ENCODE results near the gene DTX2.
"Not testable (repeated sequence)": the region's sequence is repeated elsewhere in the genome, so short reads cannot be mapped to it uniquely, and the experiment has no call there.

The DTX2 gene

GRCh38 chr7:76443846-76444245 lies 17.7 kb upstream of the DTX2 start:
- not testable (repeated sequence) for H3K36me3 ChIP-seq (ENCODE audit: control insufficient read depth in 1 of 2, insufficient read depth in 2 of 2, low read length in 2 of 2); H3K27ac ChIP-seq (ENCODE audit: low read depth, low read length); H3K9ac ChIP-seq (ENCODE audit: low read depth in 1 of 2, low read length in 2 of 2); H3K4me3 ChIP-seq (ENCODE audit: low read depth in 1 of 2, low read length in 2 of 2); H3K27me3 ChIP-seq (ENCODE audit: control insufficient read depth in 1 of 2, insufficient read depth in 2 of 2, low read length in 2 of 2); H3K4me1 ChIP-seq (ENCODE audit: control insufficient read depth in 1 of 2, insufficient read depth in 2 of 2, low read length in 2 of 2); H3K9me3 ChIP-seq (ENCODE audit: control insufficient read depth in 1 of 2, low read length in 2 of 2)

GRCh38 chr7:76445577-76446008 lies 15.9 kb upstream of the DTX2 start:
- not testable (repeated sequence) for H3K4me1 ChIP-seq (ENCODE audit: control insufficient read depth in 1 of 2, insufficient read depth in 2 of 2, low read length in 2 of 2); H3K36me3 ChIP-seq (ENCODE audit: control insufficient read depth in 1 of 2, insufficient read depth in 2 of 2, low read length in 2 of 2); H3K27me3 ChIP-seq (ENCODE audit: control insufficient read depth in 1 of 2, insufficient read depth in 2 of 2, low read length in 2 of 2); H3K9me3 ChIP-seq (ENCODE audit: control insufficient read depth in 1 of 2, low read length in 2 of 2); H3K27ac ChIP-seq (ENCODE audit: low read depth, low read length); H3K4me3 ChIP-seq (ENCODE audit: low read depth in 1 of 2, low read length in 2 of 2); H3K9ac ChIP-seq (ENCODE audit: low read depth in 1 of 2, low read length in 2 of 2)

GRCh38 chr7:76457017-76457416 lies 4.5 kb upstream of the DTX2 start:
- not testable (repeated sequence) for H3K36me3 ChIP-seq (ENCODE audit: control insufficient read depth in 1 of 2, insufficient read depth in 2 of 2, low read length in 2 of 2); H3K4me1 ChIP-seq (ENCODE audit: control insufficient read depth in 1 of 2, insufficient read depth in 2 of 2, low read length in 2 of 2); H3K27me3 ChIP-seq (ENCODE audit: control insufficient read depth in 1 of 2, insufficient read depth in 2 of 2, low read length in 2 of 2); H3K27ac ChIP-seq (ENCODE audit: low read depth, low read length); H3K9ac ChIP-seq (ENCODE audit: low read depth in 1 of 2, low read length in 2 of 2); H3K9me3 ChIP-seq (ENCODE audit: control insufficient read depth in 1 of 2, low read length in 2 of 2); H3K4me3 ChIP-seq (ENCODE audit: low read depth in 1 of 2, low read length in 2 of 2)

- H3K9me3 ChIP-seq (ENCODE audit: control insufficient read depth in 1 of 2, low read length in 2 of 2); H3K9ac ChIP-seq (ENCODE audit: low read depth in 1 of 2, low read length in 2 of 2); H3K27ac ChIP-seq (ENCODE audit: low read depth, low read length); H3K36me3 ChIP-seq (ENCODE audit: control insufficient read depth in 1 of 2, insufficient read depth in 2 of 2, low read length in 2 of 2); H3K27me3 ChIP-seq (ENCODE audit: control insufficient read depth in 1 of 2, insufficient read depth in 2 of 2, low read length in 2 of 2); H3K4me1 ChIP-seq (ENCODE audit: control insufficient read depth in 1 of 2, insufficient read depth in 2 of 2, low read length in 2 of 2); H3K4me3 ChIP-seq (ENCODE audit: low read depth in 1 of 2, low read length in 2 of 2): not testable (repeated sequence)
Measured at GRCh38 chr7:76458504-76458903, 3.0 kb upstream of the DTX2 start.

- not testable (repeated sequence) for H3K4me1 ChIP-seq (ENCODE audit: control insufficient read depth in 1 of 2, insufficient read depth in 2 of 2, low read length in 2 of 2); H3K27ac ChIP-seq (ENCODE audit: low read depth, low read length); H3K4me3 ChIP-seq (ENCODE audit: low read depth in 1 of 2, low read length in 2 of 2); H3K36me3 ChIP-seq (ENCODE audit: control insufficient read depth in 1 of 2, insufficient read depth in 2 of 2, low read length in 2 of 2); H3K9ac ChIP-seq (ENCODE audit: low read depth in 1 of 2, low read length in 2 of 2); H3K9me3 ChIP-seq (ENCODE audit: control insufficient read depth in 1 of 2, low read length in 2 of 2); H3K27me3 ChIP-seq (ENCODE audit: control insufficient read depth in 1 of 2, insufficient read depth in 2 of 2, low read length in 2 of 2)
Measured at GRCh38 chr7:76460767-76461166, 742 bp upstream of the DTX2 start.

- H3K36me3 ChIP-seq (ENCODE audit: control insufficient read depth in 1 of 2, insufficient read depth in 2 of 2, low read length in 2 of 2): not testable (repeated sequence)
Measured at GRCh38 chr7:76462271-76462882, 868 bp downstream of the DTX2 start.

DNA sequence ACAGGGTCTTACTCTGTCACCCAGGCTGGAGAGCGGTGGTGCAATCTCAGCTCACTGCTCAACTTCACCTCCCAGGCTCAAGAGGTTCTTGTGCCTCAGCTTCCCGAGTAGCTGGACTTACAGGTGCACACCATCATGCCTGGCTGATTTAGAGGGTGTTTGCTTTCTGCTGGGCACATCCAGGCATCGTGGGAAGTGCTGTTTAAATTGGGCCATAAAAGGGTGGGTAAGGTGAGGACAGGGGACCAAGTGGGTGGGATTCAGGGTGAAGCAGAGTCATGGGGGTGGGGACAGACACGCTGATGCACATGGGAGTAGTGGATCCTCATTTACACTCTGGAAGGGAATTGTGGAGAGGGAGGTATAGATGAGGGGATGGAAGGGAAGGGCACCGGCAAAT lies 3.5 kb downstream of the DTX2 start:
- H3K27me3 ChIP-seq (ENCODE audit: control insufficient read depth in 1 of 2, insufficient read depth in 2 of 2, low read length in 2 of 2); H3K4me1 ChIP-seq (ENCODE audit: control insufficient read depth in 1 of 2, insufficient read depth in 2 of 2, low read length in 2 of 2); H3K36me3 ChIP-seq (ENCODE audit: control insufficient read depth in 1 of 2, insufficient read depth in 2 of 2, low read length in 2 of 2); H3K4me3 ChIP-seq (ENCODE audit: low read depth in 1 of 2, low read length in 2 of 2); H3K27ac ChIP-seq (ENCODE audit: low read depth, low read length); H3K9ac ChIP-seq (ENCODE audit: low read depth in 1 of 2, low read length in 2 of 2); H3K9me3 ChIP-seq (ENCODE audit: control insufficient read depth in 1 of 2, low read length in 2 of 2): not testable (repeated sequence)

More at GRCh38 chr7:76462271-76462882, 868 bp downstream of the DTX2 start:
- H3K9me3 ChIP-seq (ENCODE audit: control insufficient read depth in 1 of 2, low read length in 2 of 2); H3K4me3 ChIP-seq (ENCODE audit: low read depth in 1 of 2, low read length in 2 of 2); H3K9ac ChIP-seq (ENCODE audit: low read depth in 1 of 2, low read length in 2 of 2); H3K4me1 ChIP-seq (ENCODE audit: control insufficient read depth in 1 of 2, insufficient read depth in 2 of 2, low read length in 2 of 2); H3K27me3 ChIP-seq (ENCODE audit: control insufficient read depth in 1 of 2, insufficient read depth in 2 of 2, low read length in 2 of 2); H3K27ac ChIP-seq (ENCODE audit: low read depth, low read length): not testable (repeated sequence)

GRCh38 chr7:76465950-76466349 lies 4.4 kb downstream of the DTX2 start:
- H3K27me3 ChIP-seq (ENCODE audit: control insufficient read depth in 1 of 2, insufficient read depth in 2 of 2, low read length in 2 of 2); H3K9me3 ChIP-seq (ENCODE audit: control insufficient read depth in 1 of 2, low read length in 2 of 2); H3K36me3 ChIP-seq (ENCODE audit: control insufficient read depth in 1 of 2, insufficient read depth in 2 of 2, low read length in 2 of 2); H3K4me1 ChIP-seq (ENCODE audit: control insufficient read depth in 1 of 2, insufficient read depth in 2 of 2, low read length in 2 of 2); H3K4me3 ChIP-seq (ENCODE audit: low read depth in 1 of 2, low read length in 2 of 2); H3K27ac ChIP-seq (ENCODE audit: low read depth, low read length); H3K9ac ChIP-seq (ENCODE audit: low read depth in 1 of 2, low read length in 2 of 2): not testable (repeated sequence)

GRCh38 chr7:76467743-76468404 lies 6.4 kb downstream of the DTX2 start:
- not testable (repeated sequence) for H3K27me3 ChIP-seq (ENCODE audit: control insufficient read depth in 1 of 2, insufficient read depth in 2 of 2, low read length in 2 of 2); H3K4me1 ChIP-seq (ENCODE audit: control insufficient read depth in 1 of 2, insufficient read depth in 2 of 2, low read length in 2 of 2); H3K27ac ChIP-seq (ENCODE audit: low read depth, low read length); H3K9ac ChIP-seq (ENCODE audit: low read depth in 1 of 2, low read length in 2 of 2); H3K36me3 ChIP-seq (ENCODE audit: control insufficient read depth in 1 of 2, insufficient read depth in 2 of 2, low read length in 2 of 2); H3K9me3 ChIP-seq (ENCODE audit: control insufficient read depth in 1 of 2, low read length in 2 of 2); H3K4me3 ChIP-seq (ENCODE audit: low read depth in 1 of 2, low read length in 2 of 2)

DNA sequence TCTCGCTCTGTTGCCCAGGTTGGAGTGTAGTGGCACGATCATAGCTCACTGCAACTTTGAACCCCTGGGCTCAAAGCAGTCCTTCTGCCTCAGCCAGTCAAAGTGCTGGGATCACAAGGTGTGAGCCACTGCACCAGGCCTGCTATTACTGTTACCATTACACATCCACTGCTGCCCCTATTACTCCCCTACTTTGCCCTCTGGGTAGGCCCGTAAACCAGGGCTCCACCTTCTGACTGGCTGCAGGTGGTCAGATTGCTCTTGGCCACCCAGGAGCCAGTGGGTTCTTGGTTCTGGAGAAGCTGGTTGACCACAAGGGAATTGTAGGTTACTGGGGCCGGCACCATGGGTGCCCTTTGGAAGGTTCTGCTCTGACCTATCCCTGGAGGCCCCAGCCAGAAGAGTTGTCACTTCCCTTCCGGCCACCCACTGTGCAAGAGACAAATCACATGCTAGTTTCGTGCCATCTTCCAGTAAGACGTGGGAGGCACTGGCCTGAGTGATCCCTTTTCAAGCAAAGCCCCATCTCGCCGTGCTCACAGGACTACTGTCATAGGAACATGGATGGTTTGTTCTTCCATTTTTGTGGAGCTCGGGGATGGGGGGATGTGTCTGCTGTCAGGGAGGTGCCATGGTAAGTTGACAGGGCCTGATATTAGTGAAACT lies 10.2 kb downstream of the DTX2 start:
- not testable (repeated sequence) for H3K4me3 ChIP-seq (ENCODE audit: low read depth in 1 of 2, low read length in 2 of 2); H3K36me3 ChIP-seq (ENCODE audit: control insufficient read depth in 1 of 2, insufficient read depth in 2 of 2, low read length in 2 of 2); H3K9ac ChIP-seq (ENCODE audit: low read depth in 1 of 2, low read length in 2 of 2)

More for the DNA sequence above, 10.2 kb downstream of the DTX2 start:
- not testable (repeated sequence) for H3K9me3 ChIP-seq (ENCODE audit: control insufficient read depth in 1 of 2, low read length in 2 of 2); H3K27me3 ChIP-seq (ENCODE audit: control insufficient read depth in 1 of 2, insufficient read depth in 2 of 2, low read length in 2 of 2); H3K4me1 ChIP-seq (ENCODE audit: control insufficient read depth in 1 of 2, insufficient read depth in 2 of 2, low read length in 2 of 2); H3K27ac ChIP-seq (ENCODE audit: low read depth, low read length)
